ENCODE data around the gene EPS8L2. TPM values are rescaled to one million over a fixed set of nuclear protein-coding genes. Genes with fewer than 3 reads are reported as not detected.

The EPS8L2 gene
- total RNA-seq, 4 donors from 2014 or later: 14.1 to 27.6 (median 22.3) TPM

DNA sequence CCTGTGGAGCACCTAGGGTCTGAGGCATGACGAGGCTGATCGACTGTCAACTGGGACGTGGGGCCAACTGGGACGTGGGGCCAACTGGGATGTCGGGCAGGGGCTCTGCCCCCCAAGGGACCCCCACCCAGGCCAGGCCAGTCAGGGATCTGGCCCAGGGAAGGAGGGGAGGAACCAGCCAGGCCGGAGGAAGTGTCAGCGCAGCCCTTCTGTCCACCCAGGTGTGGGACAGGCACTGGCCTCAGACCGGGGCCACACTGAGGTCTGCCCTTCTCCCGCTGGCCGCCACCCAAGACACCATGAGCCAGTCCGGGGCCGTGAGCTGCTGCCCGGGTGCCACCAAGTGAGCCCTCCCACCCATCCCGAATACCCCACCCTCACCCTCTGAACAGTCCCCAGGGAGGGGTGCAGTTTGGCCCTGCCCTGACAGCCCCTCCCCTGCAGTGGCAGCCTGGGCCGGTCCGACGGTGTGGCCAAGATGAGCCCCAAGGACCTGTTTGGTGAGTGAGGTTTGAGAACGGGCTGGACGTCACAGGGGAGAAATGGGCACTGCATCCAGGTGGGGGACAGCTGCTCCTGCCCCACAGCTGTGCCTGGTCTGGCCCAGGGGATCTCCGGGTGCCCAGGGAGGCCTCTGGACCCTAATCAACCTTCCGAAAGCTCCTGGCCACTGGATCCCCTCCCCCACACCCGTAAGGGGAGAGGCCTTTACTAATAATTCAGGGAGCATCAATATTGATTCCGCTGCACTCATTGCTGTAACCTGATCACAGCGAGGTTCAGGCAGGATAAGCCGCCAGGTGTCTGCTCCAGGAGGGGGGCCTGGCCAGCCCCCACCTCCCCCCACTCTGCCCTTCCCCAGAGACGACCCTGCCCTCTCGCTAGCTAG lies 3.3 kb downstream of the EPS8L2 start:
- no peak for DNase-seq (ENCODE audit: low spot score)
- ATAC-seq (ENCODE audit: low FRiP score): no peak
- TF ChIP-seq, protein P1, sequence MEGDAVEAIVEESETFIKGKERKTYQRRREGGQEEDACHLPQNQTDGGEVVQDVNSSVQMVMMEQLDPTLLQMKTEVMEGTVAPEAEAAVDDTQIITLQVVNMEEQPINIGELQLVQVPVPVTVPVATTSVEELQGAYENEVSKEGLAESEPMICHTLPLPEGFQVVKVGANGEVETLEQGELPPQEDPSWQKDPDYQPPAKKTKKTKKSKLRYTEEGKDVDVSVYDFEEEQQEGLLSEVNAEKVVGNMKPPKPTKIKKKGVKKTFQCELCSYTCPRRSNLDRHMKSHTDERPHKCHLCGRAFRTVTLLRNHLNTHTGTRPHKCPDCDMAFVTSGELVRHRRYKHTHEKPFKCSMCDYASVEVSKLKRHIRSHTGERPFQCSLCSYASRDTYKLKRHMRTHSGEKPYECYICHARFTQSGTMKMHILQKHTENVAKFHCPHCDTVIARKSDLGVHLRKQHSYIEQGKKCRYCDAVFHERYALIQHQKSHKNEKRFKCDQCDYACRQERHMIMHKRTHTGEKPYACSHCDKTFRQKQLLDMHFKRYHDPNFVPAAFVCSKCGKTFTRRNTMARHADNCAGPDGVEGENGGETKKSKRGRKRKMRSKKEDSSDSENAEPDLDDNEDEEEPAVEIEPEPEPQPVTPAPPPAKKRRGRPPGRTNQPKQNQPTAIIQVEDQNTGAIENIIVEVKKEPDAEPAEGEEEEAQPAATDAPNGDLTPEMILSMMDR (IDR thresholded peaks at IDR 0.05): no peak

GRCh38 chr11:714436-714835 lies 8.4 kb downstream of the EPS8L2 start:
- ATAC-seq (ENCODE audit: low FRiP score) (no peak), DNase-seq (ENCODE audit: low spot score) (no peak)
- TF ChIP-seq, protein P1 (IDR thresholded peaks at IDR 0.05): no peak

DNA sequence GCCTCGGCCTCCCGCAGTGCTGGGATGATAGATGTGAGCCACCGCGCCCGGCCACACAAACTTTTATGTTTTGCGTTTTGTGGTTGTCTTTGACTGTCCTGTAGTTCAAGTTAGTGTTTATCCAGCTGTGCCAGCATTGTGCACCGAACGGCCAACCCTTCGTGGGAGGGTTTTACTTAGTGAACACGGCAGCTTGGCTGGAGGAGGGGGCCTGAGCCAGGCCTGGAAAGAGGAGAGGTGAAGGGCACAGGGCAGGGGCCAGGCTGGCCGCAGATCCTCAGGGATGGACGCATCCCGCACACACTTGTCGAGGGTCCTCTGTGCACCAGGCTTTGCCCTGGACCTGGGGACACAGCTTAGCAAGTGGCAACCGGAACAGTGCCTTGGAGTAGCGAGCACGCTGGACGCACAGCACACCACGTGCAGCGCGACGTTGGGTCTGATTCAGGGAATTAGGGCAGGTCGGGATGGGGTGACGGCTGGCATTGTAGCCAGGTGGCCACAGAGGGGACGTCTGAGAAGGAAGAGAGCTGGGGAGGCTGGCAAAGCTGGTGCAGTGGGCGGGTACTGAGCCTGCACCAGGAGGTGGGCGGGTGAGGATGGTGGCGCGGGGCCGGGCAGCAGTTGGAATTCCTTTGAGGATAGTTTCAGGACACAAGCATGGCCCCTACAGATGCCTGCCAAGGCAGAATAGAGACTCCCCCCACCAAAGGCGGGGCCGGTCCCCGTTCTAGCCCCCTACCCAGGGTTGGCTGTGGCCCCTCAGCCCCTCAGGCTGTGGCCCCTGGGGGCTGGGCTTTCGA lies 13.4 kb downstream of the EPS8L2 start:
- DNase-seq (ENCODE audit: low spot score) (no peak), ATAC-seq (ENCODE audit: low FRiP score) (no peak)
- TF ChIP-seq, protein P1 (IDR thresholded peaks at IDR 0.05): no peak

DNA sequence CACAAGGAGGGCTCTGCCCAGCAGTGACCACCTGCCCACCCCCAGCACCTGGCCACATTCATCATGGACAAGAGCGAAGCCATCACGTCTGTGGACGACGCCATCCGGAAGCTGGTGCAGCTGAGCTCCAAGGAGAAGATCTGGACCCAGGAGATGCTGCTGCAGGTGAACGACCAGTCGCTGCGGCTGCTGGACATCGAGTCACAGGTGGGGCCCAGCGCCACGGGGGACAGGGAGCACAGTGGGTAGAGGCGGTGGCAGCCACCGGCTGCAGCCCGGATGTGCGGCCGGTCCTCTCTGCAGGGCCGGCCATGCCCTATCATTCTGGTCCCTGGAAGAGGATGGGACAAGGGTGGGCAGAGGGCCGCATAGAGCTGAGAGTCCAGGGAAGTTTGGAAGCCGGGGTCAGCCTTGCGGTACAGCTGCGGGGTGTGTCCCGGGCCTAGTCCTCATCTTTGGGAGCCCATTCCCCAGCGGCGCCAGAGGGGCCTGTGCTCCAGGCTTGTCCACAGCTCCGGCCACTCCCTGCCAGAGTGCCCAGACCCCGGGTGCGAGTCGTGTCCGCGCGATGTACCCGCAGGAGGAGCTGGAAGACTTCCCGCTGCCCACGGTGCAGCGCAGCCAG lies 14.1 kb downstream of the EPS8L2 start:
- TF ChIP-seq, protein P1 (IDR thresholded peaks at IDR 0.05): no peak
- DNase-seq (ENCODE audit: low spot score) (no peak), ATAC-seq (ENCODE audit: low FRiP score) (no peak)

- TF ChIP-seq, protein P1 (IDR thresholded peaks at IDR 0.05): no peak
- ATAC-seq (ENCODE audit: low FRiP score) (no peak), DNase-seq (ENCODE audit: low spot score) (no peak)
Measured at GRCh38 chr11:720642-721246, 14.7 kb downstream of the EPS8L2 start.

DNA sequence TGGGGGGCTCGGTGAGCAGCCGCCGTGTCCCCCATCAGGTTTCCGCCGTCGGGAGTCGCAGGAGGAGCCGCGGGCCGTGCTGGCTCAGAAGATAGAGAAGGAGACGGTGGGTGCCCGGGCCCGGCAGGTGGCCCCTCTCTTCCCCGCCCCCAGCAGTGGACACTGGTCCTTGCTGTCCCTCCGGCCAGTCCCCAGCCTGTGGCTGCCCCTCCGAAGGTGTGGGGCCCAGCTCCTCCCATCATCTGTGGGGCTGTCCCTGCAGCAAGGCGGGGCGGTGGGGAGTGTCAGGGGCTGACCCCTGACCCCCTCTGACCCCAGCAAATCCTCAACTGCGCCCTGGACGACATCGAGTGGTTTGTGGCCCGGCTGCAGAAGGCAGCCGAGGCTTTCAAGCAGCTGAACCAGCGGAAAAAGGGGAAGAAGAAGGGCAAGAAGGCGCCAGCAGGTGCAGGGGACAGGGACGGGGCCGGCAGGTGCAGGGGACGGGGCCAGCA lies 15.3 kb downstream of the EPS8L2 start:
- ATAC-seq (ENCODE audit: low FRiP score): no peak
- TF ChIP-seq, protein P1 (IDR thresholded peaks at IDR 0.05): no peak
- DNase-seq (ENCODE audit: low spot score): no peak
